Measurements from ENCODE around the gene ANKFN1. TPM values are rescaled to one million over a fixed set of nuclear protein-coding genes. Genes with fewer than 3 reads are reported as not detected.

Gene ANKFN1
- total RNA-seq, 1 experiment from 2014 or later, result not detected

- no peak for DNase-seq (ENCODE audit: low spot score)
- in situ Hi-C loops (cut with HindIII; ENCODE audit: low sequenced_read_pairs), result no loop called here
These were observed 304.2 kb downstream of the ANKFN1 start for GRCh38 chr17:56457501-56457900.

- DNase-seq (ENCODE audit: low spot score), result no peak
- in situ Hi-C loops (cut with HindIII; ENCODE audit: low sequenced_read_pairs), result no loop called here
These were observed 312.6 kb downstream of the ANKFN1 start for GRCh38 chr17:56465886-56466285.

DNA sequence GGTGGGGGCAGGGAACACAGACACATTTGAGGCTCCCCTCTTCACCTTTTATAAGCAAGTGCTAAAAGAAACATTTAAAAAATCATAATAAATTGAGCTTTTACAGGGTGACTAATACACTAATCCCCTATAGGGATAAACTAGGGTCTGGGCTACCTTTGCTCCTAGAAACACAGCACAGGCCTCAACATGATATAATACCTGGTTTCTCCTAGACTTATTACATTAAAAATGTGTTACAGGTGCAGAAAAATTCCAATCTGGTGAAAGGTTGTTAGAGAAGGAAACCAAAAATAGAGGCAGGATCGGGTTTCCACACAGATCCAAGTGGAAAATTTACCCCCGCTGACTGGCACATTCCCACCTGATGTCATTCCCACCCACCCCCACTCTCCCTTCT is 315.6 kb downstream of the ANKFN1 start:
- DNase-seq (ENCODE audit: low spot score), result no peak
- in situ Hi-C loops (cut with HindIII; ENCODE audit: low sequenced_read_pairs), result no loop called here

DNA sequence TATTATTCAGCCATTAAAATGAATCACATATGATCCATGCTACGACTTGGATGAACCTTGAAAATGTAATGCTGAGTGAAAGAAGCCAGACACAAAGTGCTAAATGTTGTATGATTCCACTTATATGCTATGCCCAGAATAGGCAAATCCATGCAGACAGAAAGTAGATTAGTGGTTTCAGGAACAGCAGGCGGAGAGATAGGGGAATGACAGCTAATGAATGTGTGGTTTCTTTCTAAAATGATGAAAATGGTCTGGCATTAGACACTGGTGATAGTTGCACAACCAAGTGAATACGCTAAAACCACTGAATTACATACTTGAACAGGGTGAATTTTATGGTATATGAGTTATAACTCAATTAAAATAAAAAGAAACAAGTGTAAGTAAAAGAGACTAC is 318.4 kb downstream of the ANKFN1 start:
- no peak for DNase-seq (ENCODE audit: low spot score)
- in situ Hi-C loops (cut with HindIII; ENCODE audit: low sequenced_read_pairs), result no loop called here

GRCh38 chr17:56475116-56475515 is 321.8 kb downstream of the ANKFN1 start:
- DNase-seq (ENCODE audit: low spot score), result no peak
- in situ Hi-C loops (cut with HindIII; ENCODE audit: low sequenced_read_pairs), result no loop called here

GRCh38 chr17:56478836-56479447 is 325.7 kb downstream of the ANKFN1 start:
- in situ Hi-C loops (cut with HindIII; ENCODE audit: low sequenced_read_pairs), result no loop called here
- DNase-seq (ENCODE audit: low spot score), result peak; percentile 10

- in situ Hi-C loops (cut with HindIII; ENCODE audit: low sequenced_read_pairs), result no loop called here
- DNase-seq (ENCODE audit: low spot score), result no peak
These were observed 327.2 kb downstream of the ANKFN1 start for GRCh38 chr17:56480501-56480900.

GRCh38 chr17:56481659-56482058 is 328.4 kb downstream of the ANKFN1 start:
- DNase-seq (ENCODE audit: low spot score), result no peak
- in situ Hi-C loops (cut with HindIII; ENCODE audit: low sequenced_read_pairs), result no loop called here

- in situ Hi-C loops (cut with HindIII; ENCODE audit: low sequenced_read_pairs), result no loop called here
- no peak for DNase-seq (ENCODE audit: low spot score)
These were observed 329.0 kb downstream of the ANKFN1 start for GRCh38 chr17:56482229-56482628.

- in situ Hi-C loops (cut with HindIII; ENCODE audit: low sequenced_read_pairs), result no loop called here
- no peak for DNase-seq (ENCODE audit: low spot score)
These were observed 333.5 kb downstream of the ANKFN1 start for GRCh38 chr17:56486732-56487131.

GRCh38 chr17:56488800-56489199 is 335.5 kb downstream of the ANKFN1 start:
- in situ Hi-C loops (cut with HindIII; ENCODE audit: low sequenced_read_pairs), result no loop called here
- no peak for DNase-seq (ENCODE audit: low spot score)

- DNase-seq (ENCODE audit: low spot score), result no peak
- in situ Hi-C loops (cut with HindIII; ENCODE audit: low sequenced_read_pairs), result no loop called here
These were observed 336.7 kb downstream of the ANKFN1 start for GRCh38 chr17:56489980-56490379.

DNA sequence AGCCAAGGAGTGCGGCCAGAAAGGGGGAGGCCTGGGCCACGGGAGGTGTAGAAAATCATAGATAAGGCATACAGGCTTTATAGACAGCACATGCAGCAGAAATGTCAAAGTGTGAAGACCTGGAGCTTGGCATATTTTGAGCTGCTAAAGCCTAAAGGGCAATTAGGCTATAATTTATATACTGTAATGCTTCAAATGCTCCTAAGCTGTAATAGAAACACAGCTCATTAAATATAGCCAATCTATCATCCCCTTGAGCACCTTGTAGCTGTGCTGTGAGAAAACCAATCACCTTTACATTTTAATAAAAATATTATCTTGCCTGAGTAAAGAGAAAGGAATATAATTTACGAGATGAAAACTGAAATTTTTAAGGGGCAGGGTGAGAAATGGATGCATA is 342.3 kb downstream of the ANKFN1 start:
- in situ Hi-C loops (cut with HindIII; ENCODE audit: low sequenced_read_pairs), result no loop called here

GRCh38 chr17:56497132-56497531 is 343.9 kb downstream of the ANKFN1 start:
- in situ Hi-C loops (cut with HindIII; ENCODE audit: low sequenced_read_pairs), result no loop called here
- no peak for DNase-seq (ENCODE audit: low spot score)

More for the DNA sequence above, 342.3 kb downstream of the ANKFN1 start:
- no peak for DNase-seq (ENCODE audit: low spot score)

- DNase-seq (ENCODE audit: low spot score), result peak; percentile 4
- in situ Hi-C loops (cut with HindIII; ENCODE audit: low sequenced_read_pairs), result no loop called here
These were observed 346.6 kb downstream of the ANKFN1 start for GRCh38 chr17:56499799-56500388.

DNA sequence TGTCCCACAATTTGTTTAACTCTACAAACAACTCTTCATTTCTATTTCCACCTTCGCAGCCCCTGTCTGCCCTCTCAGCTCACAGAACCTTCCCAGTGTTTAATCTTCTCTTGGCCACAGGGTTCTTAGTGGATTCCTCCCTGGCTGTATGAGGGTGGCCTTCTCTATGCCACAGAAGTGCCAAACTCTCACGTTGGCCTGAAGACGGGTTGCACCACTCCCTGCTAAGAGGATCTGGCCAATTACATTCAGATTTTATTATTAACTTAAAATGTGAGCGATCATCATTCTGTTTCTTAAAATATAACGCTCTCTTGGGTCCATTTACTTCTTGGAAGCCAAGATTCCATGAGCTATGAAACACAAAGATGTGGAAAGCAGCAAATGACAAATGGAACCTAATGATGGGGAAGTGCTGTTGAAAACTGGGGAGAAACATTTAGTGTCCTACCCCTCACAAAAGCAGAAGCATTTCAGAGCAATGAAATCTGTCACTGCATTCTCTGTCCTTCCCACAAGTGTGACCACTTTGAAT is 348.9 kb downstream of the ANKFN1 start:
- in situ Hi-C loops (cut with HindIII; ENCODE audit: low sequenced_read_pairs), result no loop called here
- no peak for DNase-seq (ENCODE audit: low spot score)

DNA sequence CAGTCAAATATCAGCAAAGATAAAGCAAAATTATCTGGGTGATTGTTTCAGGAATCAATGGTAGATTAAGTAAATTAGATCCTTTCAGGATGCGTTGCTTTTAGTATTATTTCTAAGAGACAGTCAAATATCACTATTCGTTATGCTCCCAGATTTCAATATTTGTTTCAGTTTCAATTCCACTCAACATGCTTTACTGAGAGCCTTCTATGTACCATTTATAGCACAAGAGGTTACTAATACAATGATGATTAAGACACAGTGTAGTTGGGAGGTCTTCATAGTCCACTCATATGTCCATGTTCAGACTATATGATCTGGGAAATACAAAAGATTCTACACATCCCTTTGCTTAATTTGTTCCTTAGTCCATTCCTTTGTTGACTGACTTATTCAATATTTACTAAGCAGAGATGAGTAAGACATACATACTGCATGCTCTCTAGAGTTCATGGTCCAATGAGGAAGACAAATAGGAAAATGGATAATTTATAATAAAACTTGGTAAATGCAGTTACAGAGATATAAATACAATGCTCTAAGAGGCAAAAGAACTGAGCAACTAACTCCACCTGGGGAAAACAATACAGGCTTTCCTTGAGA is 352.0 kb downstream of the ANKFN1 start:
- in situ Hi-C loops (cut with HindIII; ENCODE audit: low sequenced_read_pairs), result no loop called here
- no peak for DNase-seq (ENCODE audit: low spot score)

- in situ Hi-C loops (cut with HindIII; ENCODE audit: low sequenced_read_pairs), result no loop called here
- DNase-seq (ENCODE audit: low spot score), result no peak
These were observed 353.1 kb downstream of the ANKFN1 start for GRCh38 chr17:56506349-56506748.

DNA sequence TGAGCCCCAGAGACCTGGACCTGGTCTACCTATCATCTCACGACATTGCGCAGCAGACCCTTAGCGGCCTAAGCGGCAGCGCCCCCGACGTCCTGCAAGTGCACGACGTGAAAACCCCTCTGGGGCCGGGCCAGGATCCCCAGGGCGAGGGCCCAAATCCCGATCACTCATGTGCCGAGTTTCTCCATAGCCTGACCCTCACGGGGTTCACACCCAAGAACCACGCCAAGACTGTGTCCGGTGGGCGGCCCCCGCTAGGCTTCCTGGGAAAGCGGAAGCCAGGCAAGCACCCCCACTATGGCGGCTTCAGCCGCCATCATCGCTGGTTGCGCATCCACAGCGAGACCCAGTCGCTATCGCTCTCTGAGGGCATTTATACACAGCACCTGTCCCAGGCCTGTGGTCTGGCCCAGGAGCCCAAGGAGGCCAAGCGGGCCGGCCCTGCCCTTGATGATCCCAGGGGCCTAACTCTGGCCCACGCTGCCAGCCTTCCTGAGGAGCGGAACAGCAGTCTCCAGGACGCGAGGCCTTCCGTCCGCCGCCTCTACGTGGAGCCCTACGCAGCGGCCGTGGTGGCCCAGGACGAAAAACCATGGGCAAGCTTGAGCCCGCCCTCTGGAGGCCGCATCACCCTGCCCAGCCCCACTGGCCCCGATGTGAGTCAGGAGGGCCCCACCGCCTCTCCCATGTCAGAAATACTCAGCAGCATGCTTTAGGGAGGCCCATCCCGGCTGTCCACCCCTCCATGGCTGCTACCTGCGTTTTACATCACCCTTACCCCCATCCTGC is 357.5 kb downstream of the ANKFN1 start:
- in situ Hi-C loops (cut with HindIII; ENCODE audit: low sequenced_read_pairs), result no loop called here
- DNase-seq (ENCODE audit: low spot score), result no peak

DNA sequence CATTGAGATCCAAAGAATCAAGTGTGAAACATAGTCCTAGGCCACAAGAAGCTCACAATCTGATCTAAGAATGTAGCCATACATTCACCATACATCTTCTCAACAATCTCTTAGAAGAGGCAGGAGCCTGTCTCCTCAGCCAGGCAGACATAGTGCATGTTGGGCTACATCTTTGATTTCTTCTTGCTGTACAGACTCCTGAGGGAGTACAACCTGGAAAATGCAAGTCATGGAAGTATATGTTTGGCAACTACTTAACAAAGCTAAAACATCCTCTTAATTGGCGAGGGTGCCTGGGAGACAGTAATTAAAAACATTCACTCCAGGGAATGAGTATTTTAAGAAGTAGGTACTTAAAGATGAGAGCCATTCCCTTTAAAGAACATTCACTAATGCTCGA is 361.0 kb downstream of the ANKFN1 start:
- in situ Hi-C loops (cut with HindIII; ENCODE audit: low sequenced_read_pairs), result no loop called here
- DNase-seq (ENCODE audit: low spot score), result no peak
